Tibial nerve (tissue), 4 donors: ENCODE results near the gene FAM20A.

ENCODE experiments used
- EP300 ChIP-seq, 2 donors: sonication (generic); formaldehyde crosslinking; IDR thresholded peaks; one replicate each; pipeline ENCODE4 v1.6.1; 2017; ENCODE audit warnings: antibody characterized with exemption in 2 of 2, mild to moderate bottlenecking in 1 of 2
- TF ChIP-seq, protein P1 (sequence below), 5 experiments: fragments of 200-600 bp in 3 of 5; fragments of 450-650 bp in 2 of 5; sonication (generic) in 3 of 5; IDR thresholded peaks; one replicate each; pipeline ENCODE4 v1.5.1; 2016 to 2019; ENCODE audit warnings: antibody characterized with exemption in 5 of 5, mild to moderate bottlenecking in 3 of 5, moderate library complexity in 2 of 5

DNA sequence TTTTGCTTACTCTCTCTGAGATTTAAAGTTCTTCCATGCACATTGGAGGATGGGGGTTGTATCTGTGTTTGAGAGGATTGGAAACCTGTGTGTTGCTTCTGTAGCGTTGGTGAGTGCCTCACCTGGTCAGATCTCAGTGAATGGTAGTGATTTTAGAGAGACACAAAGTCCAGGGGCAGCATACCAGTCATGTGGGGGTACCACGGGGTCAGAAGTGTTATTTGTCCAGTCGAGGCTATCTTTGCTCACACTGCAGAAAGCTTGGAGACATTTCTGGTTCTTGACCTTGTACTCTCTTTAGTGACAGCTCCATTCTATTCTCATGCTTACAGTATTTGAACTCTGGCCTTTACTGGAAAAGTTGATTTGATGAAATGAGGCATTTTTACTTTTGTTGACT is 65.2 kb downstream of the FAM20A start:
- no peak for TF ChIP-seq EP300 (IDR thresholded peaks at IDR 0.05)
- TF ChIP-seq, protein P1, sequence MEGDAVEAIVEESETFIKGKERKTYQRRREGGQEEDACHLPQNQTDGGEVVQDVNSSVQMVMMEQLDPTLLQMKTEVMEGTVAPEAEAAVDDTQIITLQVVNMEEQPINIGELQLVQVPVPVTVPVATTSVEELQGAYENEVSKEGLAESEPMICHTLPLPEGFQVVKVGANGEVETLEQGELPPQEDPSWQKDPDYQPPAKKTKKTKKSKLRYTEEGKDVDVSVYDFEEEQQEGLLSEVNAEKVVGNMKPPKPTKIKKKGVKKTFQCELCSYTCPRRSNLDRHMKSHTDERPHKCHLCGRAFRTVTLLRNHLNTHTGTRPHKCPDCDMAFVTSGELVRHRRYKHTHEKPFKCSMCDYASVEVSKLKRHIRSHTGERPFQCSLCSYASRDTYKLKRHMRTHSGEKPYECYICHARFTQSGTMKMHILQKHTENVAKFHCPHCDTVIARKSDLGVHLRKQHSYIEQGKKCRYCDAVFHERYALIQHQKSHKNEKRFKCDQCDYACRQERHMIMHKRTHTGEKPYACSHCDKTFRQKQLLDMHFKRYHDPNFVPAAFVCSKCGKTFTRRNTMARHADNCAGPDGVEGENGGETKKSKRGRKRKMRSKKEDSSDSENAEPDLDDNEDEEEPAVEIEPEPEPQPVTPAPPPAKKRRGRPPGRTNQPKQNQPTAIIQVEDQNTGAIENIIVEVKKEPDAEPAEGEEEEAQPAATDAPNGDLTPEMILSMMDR (IDR thresholded peaks at IDR 0.05) = no peak
